DOHH2 (cell line): ENCODE results near the gene LIM2.

Experiments
- H3F3A ChIP-seq: fragments of 200-600 bp; sonication (generic), shearing (Covaris generic); 2 replicates; pipeline ENCODE4 v1.6.0; 2016; ENCODE audit warnings: antibody characterized with exemption, mild to moderate bottlenecking; ENCODE audit not compliant: control insufficient read depth, insufficient read depth
- H3K27ac ChIP-seq: fragments of 200-600 bp; sonication (generic); 2 replicates; pipeline ENCODE4 v1.5.1; 2014; ENCODE audit warnings: low read depth, mild to moderate bottlenecking, low read length, moderate library complexity
- H3K27me3 ChIP-seq: fragments of 200-600 bp; sonication (generic); 2 replicates; pipeline ENCODE4 v1.6.1; 2014; ENCODE audit warnings: mild to moderate bottlenecking, low read length, mixed read lengths; ENCODE audit not compliant: control insufficient read depth
- H3K36me3 ChIP-seq: fragments of 200-600 bp; sonication (generic); 2 replicates; pipeline ENCODE4 v1.6.1; 2014; ENCODE audit warnings: mild to moderate bottlenecking, low read length, moderate library complexity, mixed read lengths; ENCODE audit not compliant: control insufficient read depth
- H3K4me1 ChIP-seq: fragments of 200-600 bp; sonication (generic); 2 replicates; pipeline ENCODE4 v1.6.1; 2014; ENCODE audit warnings: mild to moderate bottlenecking, low read length, mixed read lengths; ENCODE audit not compliant: control insufficient read depth
- H3K4me2 ChIP-seq: fragments of 200-600 bp; sonication (generic); 2 replicates; pipeline ENCODE4 v1.6.0; 2014; ENCODE audit warnings: mild to moderate bottlenecking, low read length, moderate library complexity
- H3K4me3 ChIP-seq: fragments of 200-600 bp; sonication (generic); 2 replicates; pipeline ENCODE4 v1.5.1; 2014; ENCODE audit warnings: mild to moderate bottlenecking, low read length, mixed read lengths
- H3K79me2 ChIP-seq: fragments of 200-600 bp; sonication (generic); 2 replicates; pipeline ENCODE4 v1.6.1; 2014; ENCODE audit warnings: mild to moderate bottlenecking, low read length, mixed read lengths; ENCODE audit not compliant: control insufficient read depth
- H3K9me2 ChIP-seq: fragments of 200-600 bp; sonication (generic); replicated peaks from 2 replicates; pipeline ENCODE4 v1.6.1; 2014; ENCODE audit warnings: mild to moderate bottlenecking, low read length, mixed read lengths; ENCODE audit not compliant: control insufficient read depth
- H3K9me3 ChIP-seq: fragments of 200-600 bp; sonication (generic); 2 replicates; pipeline ENCODE4 v1.6.1; 2014; ENCODE audit warnings: antibody characterized with exemption, low read length, mixed read lengths; ENCODE audit not compliant: control insufficient read depth, insufficient read depth
- H4K20me1 ChIP-seq: fragments of 200-600 bp; sonication (generic); 2 replicates; pipeline ENCODE4 v1.6.0; 2014; ENCODE audit warnings: low read depth, mild to moderate bottlenecking, antibody characterized with exemption, low read length, moderate library complexity; ENCODE audit not compliant: control insufficient read depth, insufficient read depth
- EZH2phosphoT487 ChIP-seq: fragments of 200-600 bp; sonication (generic); IDR thresholded peaks from 2 replicates; pipeline ENCODE4 v1.6.1; 2017; ENCODE audit warnings: borderline replicate concordance, mild to moderate bottlenecking, antibody characterized with exemption, low read length, moderate library complexity, mixed read lengths
- TF ChIP-seq, protein P1 (sequence below): fragments of 200-600 bp; sonication (generic); IDR thresholded peaks from one replicate; pipeline ENCODE4 v1.5.1; 2014; ENCODE audit warnings: antibody characterized with exemption, mild to moderate bottlenecking, low read depth, low read length; ENCODE audit not compliant: poor library complexity, severe bottlenecking

The LIM2 gene

DNA sequence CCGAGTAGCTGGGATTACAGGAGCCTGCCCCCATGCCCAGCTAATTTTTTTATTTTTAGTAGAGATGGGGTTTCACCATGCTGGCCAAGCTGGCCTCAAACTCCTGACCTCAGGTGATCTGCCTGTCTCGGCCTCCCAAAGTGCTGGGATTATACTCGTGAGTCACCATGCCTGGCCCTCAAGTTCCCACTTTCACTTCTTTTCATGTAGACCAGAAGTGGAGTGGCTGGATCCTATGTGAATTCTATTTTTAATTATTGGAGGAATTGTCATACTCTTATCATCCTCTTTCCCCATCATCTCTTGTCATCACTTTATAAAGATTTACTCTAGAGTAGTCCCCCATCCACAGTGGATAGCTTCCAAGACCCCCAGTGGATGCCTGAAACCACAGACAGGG is 42.4 kb upstream of the LIM2 start:
- H3K36me3 ChIP-seq = no peaks in the 10 kb centered on the region
- no peak overlapping the region for H3K4me2 ChIP-seq
- no peak overlapping the region for H3K4me3 ChIP-seq
- no peaks in the 10 kb centered on the region for H3K9me2 ChIP-seq
- no peak overlapping the region for H3K27ac ChIP-seq
- H3K27me3 ChIP-seq = peaks cover 10% of the 10 kb centered on the region; the same call in 1 of the 2 replicates
- H3K79me2 ChIP-seq = no peaks in the 10 kb centered on the region
- no peak for TF ChIP-seq EZH2phosphoT487
- TF ChIP-seq, protein P1, sequence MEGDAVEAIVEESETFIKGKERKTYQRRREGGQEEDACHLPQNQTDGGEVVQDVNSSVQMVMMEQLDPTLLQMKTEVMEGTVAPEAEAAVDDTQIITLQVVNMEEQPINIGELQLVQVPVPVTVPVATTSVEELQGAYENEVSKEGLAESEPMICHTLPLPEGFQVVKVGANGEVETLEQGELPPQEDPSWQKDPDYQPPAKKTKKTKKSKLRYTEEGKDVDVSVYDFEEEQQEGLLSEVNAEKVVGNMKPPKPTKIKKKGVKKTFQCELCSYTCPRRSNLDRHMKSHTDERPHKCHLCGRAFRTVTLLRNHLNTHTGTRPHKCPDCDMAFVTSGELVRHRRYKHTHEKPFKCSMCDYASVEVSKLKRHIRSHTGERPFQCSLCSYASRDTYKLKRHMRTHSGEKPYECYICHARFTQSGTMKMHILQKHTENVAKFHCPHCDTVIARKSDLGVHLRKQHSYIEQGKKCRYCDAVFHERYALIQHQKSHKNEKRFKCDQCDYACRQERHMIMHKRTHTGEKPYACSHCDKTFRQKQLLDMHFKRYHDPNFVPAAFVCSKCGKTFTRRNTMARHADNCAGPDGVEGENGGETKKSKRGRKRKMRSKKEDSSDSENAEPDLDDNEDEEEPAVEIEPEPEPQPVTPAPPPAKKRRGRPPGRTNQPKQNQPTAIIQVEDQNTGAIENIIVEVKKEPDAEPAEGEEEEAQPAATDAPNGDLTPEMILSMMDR = no peak
- no peaks in the 10 kb centered on the region for H3K4me1 ChIP-seq
- no peaks in the 10 kb centered on the region for H3K9me3 ChIP-seq
- H4K20me1 ChIP-seq = no peaks in the 10 kb centered on the region
- H3F3A ChIP-seq = no peaks in the 10 kb centered on the region

DNA sequence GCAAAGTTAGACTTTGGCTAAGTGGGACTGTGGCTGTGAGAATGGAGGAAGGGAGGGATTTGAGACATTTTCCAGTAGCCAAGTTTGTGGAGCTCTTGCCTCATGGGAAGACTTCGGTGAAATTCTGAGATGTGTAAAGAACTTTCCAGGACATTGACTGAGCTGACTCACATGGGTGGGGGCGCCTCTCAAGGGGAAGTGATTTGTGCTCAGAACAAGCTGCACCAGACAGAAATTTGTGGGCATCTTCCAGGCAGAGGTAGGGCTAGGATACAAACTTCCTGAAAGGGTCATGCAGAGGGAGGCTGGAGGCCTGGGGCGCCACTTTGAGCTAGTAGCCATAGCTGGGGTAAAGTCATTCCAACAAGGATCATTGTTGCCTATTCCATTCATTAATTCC is 39.4 kb upstream of the LIM2 start:
- Histone ChIP-seq H4K20me1 (no peaks in the 10 kb centered on the region), H3K4me1 (no peaks in the 10 kb centered on the region), H3K27ac (no peak overlapping the region), H3K36me3 (no peaks in the 10 kb centered on the region), H3K9me3 (no peaks in the 10 kb centered on the region), H3K4me3 (no peak overlapping the region), H3K4me2 (no peak overlapping the region), H3K79me2 (no peaks in the 10 kb centered on the region), H3K9me2 (no peaks in the 10 kb centered on the region), H3K27me3 (peaks cover 7% of the 10 kb centered on the region; the same call in 1 of the 2 replicates), H3F3A (no peaks in the 10 kb centered on the region)
- TF ChIP-seq, protein P1 = no peak

DNA sequence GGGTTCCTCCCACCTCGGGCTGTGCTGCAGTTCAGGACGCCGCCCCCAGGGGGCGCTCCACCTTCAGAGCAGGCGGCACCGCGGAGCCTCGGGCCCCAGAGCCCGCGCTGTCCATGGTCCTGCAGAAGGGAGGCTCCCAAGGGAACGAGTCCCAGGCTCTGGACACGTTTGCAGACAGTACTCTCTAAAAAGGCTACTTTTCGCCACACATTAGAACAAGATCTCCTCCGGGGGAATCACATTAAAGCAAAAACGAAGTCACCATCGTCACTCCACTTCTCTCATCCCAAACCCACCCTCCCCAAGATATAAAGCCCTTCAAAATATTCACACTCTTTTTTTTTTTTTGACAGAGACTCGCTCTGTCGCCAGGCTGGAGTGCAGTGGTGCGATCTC is 34.3 kb upstream of the LIM2 start:
- Histone ChIP-seq H3K27ac (no peak overlapping the region), H3K9me3 (no peaks in the 10 kb centered on the region), H3K4me1 (peaks cover 16% of the 10 kb centered on the region), H3K27me3 (no peaks in the 10 kb centered on the region), H4K20me1 (no peaks in the 10 kb centered on the region), H3K4me3 (no peak overlapping the region), H3K36me3 (no peaks in the 10 kb centered on the region), H3K9me2 (no peaks in the 10 kb centered on the region), H3K79me2 (no peaks in the 10 kb centered on the region), H3K4me2 (no peak overlapping the region), H3F3A (no peaks in the 10 kb centered on the region)
- TF ChIP-seq, protein P1 = peak; percentile 95
- no peak for TF ChIP-seq EZH2phosphoT487
